ENCODE data around the gene ATP5F1D. TPM values are rescaled to one million over a fixed set of nuclear protein-coding genes. Genes with fewer than 3 reads are reported as not detected.

Gene ATP5F1D
- total and polyA plus RNA-seq, 2 of the 8 experiments (the other 6 are each of a cell fraction or from before 2014, with no cell fraction given), result 174 to 249 TPM

- TF ChIP-seq BCL11A (IDR thresholded peaks at IDR 0.05; ENCODE audit: low read depth in 2 of 2, low read length in 2 of 2), result no peak
- no peak for TF ChIP-seq JUND (IDR thresholded peaks at IDR 0.05; ENCODE audit: low read length)
These were observed 24.8 kb upstream of the ATP5F1D start (continued) for GRCh38 chr19:1216756-1217155.

All from H1 (cell line).